HG02610 (cell line): ENCODE results near the gene SYNDIG1.

Experiments
- ATAC-seq: cut with Tn5 transposase; IDR thresholded peaks from one replicate; pipeline ENCODE4 v1.9.1; 2021; ENCODE audit warnings: mild to moderate bottlenecking, moderate library complexity; ENCODE audit not compliant: unreplicated experiment

SYNDIG1 gene

GRCh38 chr20:24559114-24559732 lies 89.8 kb downstream of the SYNDIG1 start:
- ATAC-seq = no peak

DNA sequence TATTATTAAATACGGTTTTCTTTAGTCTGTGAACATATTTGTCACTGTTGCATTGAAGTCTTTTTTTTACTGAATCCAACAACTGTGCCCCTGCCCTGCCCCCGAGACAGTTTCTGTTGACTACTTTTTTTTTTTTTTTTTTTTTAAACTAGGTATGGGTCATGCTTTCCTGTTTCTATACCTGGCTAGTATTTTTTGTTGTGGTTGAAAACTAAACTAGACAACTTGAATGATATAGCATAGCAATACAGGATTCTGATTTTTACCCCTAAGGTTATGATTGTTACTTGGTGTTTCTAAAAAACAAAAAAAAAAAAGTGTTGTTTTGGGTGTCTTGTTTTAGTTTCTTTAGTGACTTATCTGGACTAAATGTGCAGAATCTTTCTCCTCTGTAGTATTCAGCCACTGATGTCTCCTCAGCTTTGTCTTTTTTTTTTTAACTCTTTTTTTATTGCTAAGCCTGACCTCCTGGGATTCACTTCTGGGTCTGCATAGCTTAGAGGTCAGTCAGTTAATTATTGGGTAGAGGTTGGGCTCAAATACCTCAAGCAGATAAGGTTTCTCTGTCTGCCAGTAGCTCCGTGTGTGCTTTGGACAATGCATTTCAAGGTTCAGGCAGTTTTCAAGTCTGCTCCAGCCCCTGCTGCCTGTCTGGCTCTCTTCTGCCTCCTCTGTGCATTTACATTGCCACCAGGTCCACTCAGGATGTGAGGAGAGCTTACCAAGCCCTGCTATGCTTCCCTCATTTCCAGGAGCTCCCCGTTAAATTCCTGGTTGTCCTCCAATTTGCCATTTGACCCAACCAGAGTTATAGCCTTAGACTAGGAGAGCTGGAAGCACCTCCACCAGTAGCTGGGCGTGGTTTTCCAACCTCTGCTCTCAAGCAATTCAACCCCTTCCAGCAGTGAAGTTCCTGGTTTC lies 91.4 kb downstream of the SYNDIG1 start:
- no peak for ATAC-seq

DNA sequence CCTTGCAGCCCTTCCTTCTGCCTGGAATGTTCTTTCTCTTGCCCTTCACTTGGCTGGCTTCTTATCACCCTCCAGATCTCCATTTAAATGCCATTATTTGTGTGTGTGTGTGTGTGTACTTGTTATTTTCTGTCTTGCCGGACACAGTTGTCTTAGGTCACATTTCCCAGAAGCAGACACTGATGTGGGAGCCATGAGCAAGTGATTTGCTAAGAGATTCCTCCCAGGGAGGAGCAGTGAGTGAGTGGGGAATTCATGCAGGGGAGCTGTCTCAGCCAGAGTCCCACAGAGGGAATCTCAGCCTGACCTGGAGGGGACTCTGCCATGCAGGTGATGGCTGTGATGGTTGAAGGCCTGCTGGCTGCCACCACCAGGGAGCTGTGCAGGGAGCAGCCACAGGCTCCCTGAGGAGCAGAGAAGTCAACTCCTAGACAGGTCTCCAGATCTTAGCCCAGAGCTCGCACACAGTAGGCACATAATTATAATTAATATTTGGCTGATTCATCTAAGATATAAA lies 96.5 kb downstream of the SYNDIG1 start:
- ATAC-seq = no peak

GRCh38 chr20:24566656-24567055 lies 97.2 kb downstream of the SYNDIG1 start:
- no peak for ATAC-seq

DNA sequence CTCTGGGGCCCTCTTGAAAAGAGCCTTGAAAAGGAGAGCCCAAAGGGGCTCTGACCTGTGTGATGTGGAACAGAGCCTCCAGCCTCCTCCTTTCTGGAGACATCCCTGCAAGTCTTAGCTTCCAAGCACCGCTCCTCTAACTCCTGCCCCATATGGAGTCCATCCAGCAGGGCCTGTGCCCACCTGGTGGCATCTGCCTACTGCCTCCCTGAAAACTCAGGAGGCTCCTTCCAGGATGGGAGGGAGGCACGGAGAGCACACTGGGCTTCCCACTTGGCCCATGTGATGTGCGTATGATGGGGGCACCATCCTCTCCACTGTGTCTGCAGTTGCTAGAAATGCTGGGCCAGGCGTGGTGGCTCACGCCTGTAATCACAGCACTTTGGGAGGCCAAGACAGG lies 98.1 kb downstream of the SYNDIG1 start:
- ATAC-seq = no peak

GRCh38 chr20:24568842-24569241 lies 99.4 kb downstream of the SYNDIG1 start:
- no peak for ATAC-seq

DNA sequence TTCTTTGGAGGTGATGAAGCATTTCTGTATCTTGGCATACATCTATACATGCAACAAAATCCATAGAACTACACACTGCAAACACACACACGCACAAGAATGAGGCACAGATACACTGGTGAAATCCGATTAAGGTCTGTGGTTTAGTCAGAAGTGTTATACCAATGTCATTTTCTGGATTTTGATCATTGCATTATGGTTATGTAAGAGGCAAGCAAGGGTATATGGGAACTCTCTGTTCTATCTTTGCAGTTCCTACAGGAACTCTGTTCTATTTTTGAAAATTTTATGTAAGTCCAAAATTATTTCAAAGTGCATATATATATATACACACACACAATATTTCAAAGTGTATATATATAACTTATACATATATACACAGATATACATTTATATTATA lies 101.7 kb downstream of the SYNDIG1 start:
- no peak for ATAC-seq

GRCh38 chr20:24572140-24572539 lies 102.7 kb downstream of the SYNDIG1 start:
- ATAC-seq = no peak

DNA sequence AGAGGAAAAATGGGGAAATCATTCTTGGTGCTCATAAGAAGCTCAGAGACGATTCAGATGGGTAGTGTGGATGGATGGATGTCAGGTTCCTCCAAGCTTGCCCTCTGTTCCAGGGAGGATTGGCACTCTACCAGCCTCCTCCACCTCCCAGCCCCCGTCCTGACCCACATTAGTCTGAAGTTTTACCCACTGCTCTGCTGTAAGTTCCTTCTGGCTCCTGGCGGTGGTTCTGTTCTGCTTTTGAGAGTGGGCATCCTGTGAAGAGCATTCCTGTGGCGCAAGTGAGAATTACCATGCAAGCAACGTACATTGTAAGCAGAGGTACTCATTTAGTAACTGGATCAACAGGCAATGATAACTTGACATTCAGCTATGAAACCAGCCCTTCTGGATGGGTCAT lies 103.4 kb downstream of the SYNDIG1 start:
- ATAC-seq = no peak

GRCh38 chr20:24573557-24573956 lies 104.1 kb downstream of the SYNDIG1 start:
- no peak for ATAC-seq

GRCh38 chr20:24574307-24574706 lies 104.9 kb downstream of the SYNDIG1 start:
- no peak for ATAC-seq

DNA sequence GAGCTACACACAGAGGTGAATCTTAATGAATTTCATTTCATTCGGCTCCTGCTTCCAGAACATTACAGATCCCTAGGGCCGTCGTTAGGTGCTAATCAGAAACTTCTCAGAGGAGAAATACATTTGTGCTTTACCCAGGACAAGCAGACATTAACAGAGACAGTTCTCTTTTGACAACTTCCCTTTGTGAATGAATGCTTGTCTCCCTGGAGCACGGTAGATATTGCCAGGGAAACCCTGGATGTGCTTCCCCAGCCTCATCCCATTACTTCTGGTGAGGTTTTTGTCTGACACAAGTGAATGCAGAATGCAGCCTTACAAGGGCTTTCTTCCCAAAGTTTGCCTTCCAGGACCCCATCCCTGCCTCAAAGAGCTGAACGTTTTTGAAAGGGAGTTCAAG lies 105.4 kb downstream of the SYNDIG1 start:
- ATAC-seq = no peak

GRCh38 chr20:24575811-24576210 lies 106.4 kb downstream of the SYNDIG1 start:
- ATAC-seq = no peak

- ATAC-seq = no peak
Observed at GRCh38 chr20:24576447-24576846, 107.0 kb downstream of the SYNDIG1 start.

GRCh38 chr20:24577271-24577909 lies 108.0 kb downstream of the SYNDIG1 start:
- no peak for ATAC-seq

DNA sequence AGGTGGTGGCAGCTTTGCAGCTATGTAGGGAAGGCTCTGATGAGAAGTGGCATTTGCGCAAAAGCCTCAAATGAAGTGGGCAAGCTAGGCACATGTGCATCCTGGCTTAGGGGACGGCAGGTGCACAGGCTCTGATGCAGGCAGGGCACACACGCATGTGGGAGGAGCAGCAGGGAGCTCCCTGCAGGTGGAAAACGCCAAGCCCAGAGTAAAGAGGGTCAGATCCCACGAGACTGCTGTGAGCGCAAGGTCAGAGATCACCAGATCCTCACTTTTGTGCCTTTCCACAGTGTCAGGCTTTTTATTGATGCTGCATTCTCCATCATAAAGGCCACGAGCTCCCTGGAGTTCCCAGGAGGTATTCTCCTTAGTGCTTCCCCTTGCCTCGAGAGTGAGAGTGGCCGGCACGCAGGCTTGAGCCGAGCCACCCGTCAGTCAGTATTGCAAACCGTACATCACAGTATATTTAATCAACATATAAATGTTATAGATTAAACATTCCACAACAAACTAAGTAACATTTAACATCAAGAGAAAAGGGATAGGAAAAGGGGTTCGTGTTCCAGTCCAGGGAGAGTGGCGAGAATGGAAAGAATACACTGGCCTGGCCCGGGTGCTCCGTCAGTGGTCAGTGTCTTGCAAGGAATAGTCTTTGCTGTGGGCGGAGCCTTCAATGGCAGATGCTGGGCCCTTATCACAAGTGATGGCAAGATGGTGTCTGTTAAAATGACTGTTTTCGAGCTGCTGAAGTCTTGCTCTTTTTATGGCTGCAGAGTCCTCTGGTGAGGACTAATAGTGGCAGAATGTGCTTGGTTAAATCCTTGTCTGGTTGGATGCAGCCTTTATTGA lies 109.4 kb downstream of the SYNDIG1 start:
- ATAC-seq = no peak

DNA sequence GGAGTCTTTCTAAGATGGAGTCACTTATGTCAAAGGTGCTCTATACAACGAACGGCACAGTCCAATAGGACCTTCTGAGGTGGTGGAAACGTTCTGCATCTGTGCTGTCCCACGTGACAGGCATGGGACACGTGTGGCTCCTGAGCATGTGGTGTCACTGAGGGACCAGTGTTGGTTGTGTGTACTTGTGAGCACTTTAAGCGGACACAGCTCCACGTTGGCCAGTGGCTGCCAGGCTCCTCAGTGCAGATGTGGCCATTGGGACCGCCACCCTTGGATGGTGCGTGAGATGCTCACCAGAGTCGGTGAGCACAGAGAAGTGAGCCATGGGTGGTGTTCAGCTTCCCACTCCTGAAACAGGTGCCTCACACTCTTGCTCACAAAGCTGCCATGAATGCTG lies 110.0 kb downstream of the SYNDIG1 start:
- no peak for ATAC-seq

- ATAC-seq = no peak
Observed at GRCh38 chr20:24580006-24580405, 110.6 kb downstream of the SYNDIG1 start.

DNA sequence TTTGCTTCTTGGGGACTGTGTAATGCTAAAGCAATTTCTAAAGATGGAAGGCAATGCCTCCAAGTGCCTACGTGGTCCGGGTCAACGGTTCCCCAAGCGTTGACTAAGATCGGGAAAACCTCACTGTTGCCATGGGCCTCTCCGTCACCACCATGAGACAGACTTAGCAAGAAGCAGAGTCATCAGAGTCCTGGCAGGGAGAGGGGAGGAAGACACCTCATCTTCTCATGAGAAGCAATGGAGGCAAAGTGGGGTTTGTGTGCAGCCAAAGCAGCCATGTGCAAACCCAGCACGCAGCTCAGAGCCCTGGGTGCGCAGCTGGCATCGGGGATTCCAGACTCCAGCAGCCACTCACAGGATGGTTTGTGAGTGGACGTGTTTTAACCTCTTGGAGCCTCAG lies 111.4 kb downstream of the SYNDIG1 start:
- no peak for ATAC-seq

GRCh38 chr20:24581443-24582170 lies 112.2 kb downstream of the SYNDIG1 start:
- no peak for ATAC-seq
